HepG2 (cell line): ENCODE measurements around the gene SERPINB6. TPM values are rescaled to one million over a fixed set of nuclear protein-coding genes. Genes with fewer than 3 reads are reported as not detected.
A peak's percentile ranks its signal among the peaks of the same experiment; 100 is the strongest.

Experiments
- ARHGAP35 ChIP-seq: sonication (generic); formaldehyde crosslinking; IDR thresholded peaks from 2 replicates; pipeline ENCODE4 v1.9.0; 2022; ENCODE audit warnings: mild to moderate bottlenecking, inconsistent platforms, moderate library complexity, missing genetic modification reagents, borderline replicate concordance
- JUN ChIP-seq: sonication (generic); formaldehyde crosslinking; IDR thresholded peaks from 2 replicates; pipeline ENCODE4 v1.4.0; 2020; ENCODE audit warnings: mild to moderate bottlenecking, missing genetic modification reagents
- KLF16 ChIP-seq, 2 experiments: sonication (generic) in 1 of 2; formaldehyde crosslinking in 1 of 2; IDR thresholded peaks; 2 replicates each; pipeline versions ENCODE4 v1.6.1 to v1.8.0; 2016 to 2023; ENCODE audit warnings: missing genetic modification reagents in 2 of 2, missing compliant biosample characterization in 1 of 2
- PHF20 ChIP-seq: sonication (generic); formaldehyde crosslinking; IDR thresholded peaks from 2 replicates; pipeline ENCODE4 v1.5.0; 2020; ENCODE audit warnings: mild to moderate bottlenecking, missing genetic modification reagents
- RELA ChIP-seq: sonication (generic); formaldehyde crosslinking; IDR thresholded peaks from 2 replicates; pipeline ENCODE4 v1.4.0; 2020; ENCODE audit warnings: missing genetic modification reagents
- ZIK1 ChIP-seq: sonication (generic); formaldehyde crosslinking; IDR thresholded peaks from 2 replicates; pipeline ENCODE4 v1.5.0; 2020; ENCODE audit warnings: mild to moderate bottlenecking, low read depth, missing genetic modification reagents, borderline replicate concordance
- ZNF253 ChIP-seq: sonication (generic); formaldehyde crosslinking; IDR thresholded peaks from 2 replicates; pipeline ENCODE4 v1.8.0; 2022; ENCODE audit warnings: mild to moderate bottlenecking, missing genetic modification reagents, borderline replicate concordance
- polyA plus RNA-seq, 8 experiments: library from polyadenylated mRNA; depleted of rRNA in 3 of 8; stranded (reverse) in 7 of 8; unstranded in 1 of 8; fragments of >200 nt; fragmentation: Illumina TruSeq in 4 of 8; extraction: Trizol in 4 of 8; gene quantifications; 2 replicates each; pipeline versions ENCODE4 v1.2.1 to v1.2.3, GENCODE V29; 2011 to 2016; ENCODE audit warnings: low read depth in 4 of 8, missing spikeins in 1 of 8, mixed read lengths in 1 of 8; ENCODE audit not compliant: insufficient read depth in 1 of 8
- total RNA-seq, 5 experiments: library from RNA; depleted of rRNA; stranded (reverse); fragments of >200 nt; fragmentation: Illumina TruSeq; extraction: Trizol; gene quantifications; 2 replicates each; pipeline ENCODE4 v1.2.3, GENCODE V29; 2016; ENCODE audit warnings: low read depth in 1 of 5
- TF ChIP-seq, protein P1 (sequence below), 2 experiments: fragments of 450-650 bp in 1 of 2; sonication (generic) in 1 of 2; formaldehyde crosslinking in 1 of 2; IDR thresholded peaks; 2 replicates each; pipeline versions ENCODE4 v1.6.1 to v1.8.0; 2016 to 2022; ENCODE audit warnings: antibody characterized with exemption in 1 of 2, mild to moderate bottlenecking in 1 of 2, missing genetic modification reagents in 1 of 2
- TF ChIP-seq, protein P2 (sequence below): IDR thresholded peaks from 2 replicates; pipeline ENCODE4 v1.6.1; 2016; ENCODE audit warnings: missing compliant biosample characterization, missing genetic modification reagents, borderline replicate concordance
- TF ChIP-seq, protein P3 (sequence below): IDR thresholded peaks from 2 replicates; pipeline ENCODE4 v1.4.0; 2020; ENCODE audit warnings: mild to moderate bottlenecking, missing genetic modification reagents
- TF ChIP-seq, protein P4 (sequence below): sonication (generic); formaldehyde crosslinking; IDR thresholded peaks from 2 replicates; pipeline ENCODE4 v1.8.0; 2023; ENCODE audit warnings: mild to moderate bottlenecking, missing genetic modification reagents

SERPINB6 gene
- total and polyA plus RNA-seq, 2 of the 13 experiments (the other 11 are each of a cell fraction or from before 2014, with no cell fraction given): 38.2 to 61.3 TPM

DNA sequence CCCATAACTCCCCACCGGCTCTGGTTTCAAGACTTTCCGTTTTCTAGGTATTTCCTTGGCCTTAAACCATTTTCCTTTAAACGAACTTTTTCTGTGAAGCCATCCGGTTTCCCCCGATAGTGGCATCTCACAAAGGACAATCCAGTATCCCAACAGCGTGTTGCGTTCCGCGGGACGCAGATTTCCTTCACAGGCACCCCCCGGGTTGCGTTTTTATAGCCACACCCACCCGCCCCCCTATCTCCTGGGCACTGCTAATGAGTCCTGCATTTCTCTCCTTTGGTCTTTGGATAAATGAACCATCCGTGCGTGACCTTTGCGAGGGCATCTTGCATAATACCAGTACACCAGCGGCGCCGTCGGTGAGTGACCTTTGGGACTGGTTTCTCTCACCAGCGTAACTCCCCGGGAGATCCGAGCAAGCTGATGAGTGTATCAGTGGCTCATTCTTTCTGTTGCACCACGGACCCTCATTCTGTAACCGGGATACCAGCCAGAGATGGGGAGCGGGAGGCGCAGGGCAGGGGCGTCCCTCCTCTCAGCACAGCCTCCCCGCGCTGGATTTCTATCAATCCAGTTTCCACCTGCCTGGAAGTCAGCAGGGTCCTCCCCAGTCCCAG, 27.7 kb upstream of the SERPINB6 start (continued):
- TF ChIP-seq, protein P1, sequence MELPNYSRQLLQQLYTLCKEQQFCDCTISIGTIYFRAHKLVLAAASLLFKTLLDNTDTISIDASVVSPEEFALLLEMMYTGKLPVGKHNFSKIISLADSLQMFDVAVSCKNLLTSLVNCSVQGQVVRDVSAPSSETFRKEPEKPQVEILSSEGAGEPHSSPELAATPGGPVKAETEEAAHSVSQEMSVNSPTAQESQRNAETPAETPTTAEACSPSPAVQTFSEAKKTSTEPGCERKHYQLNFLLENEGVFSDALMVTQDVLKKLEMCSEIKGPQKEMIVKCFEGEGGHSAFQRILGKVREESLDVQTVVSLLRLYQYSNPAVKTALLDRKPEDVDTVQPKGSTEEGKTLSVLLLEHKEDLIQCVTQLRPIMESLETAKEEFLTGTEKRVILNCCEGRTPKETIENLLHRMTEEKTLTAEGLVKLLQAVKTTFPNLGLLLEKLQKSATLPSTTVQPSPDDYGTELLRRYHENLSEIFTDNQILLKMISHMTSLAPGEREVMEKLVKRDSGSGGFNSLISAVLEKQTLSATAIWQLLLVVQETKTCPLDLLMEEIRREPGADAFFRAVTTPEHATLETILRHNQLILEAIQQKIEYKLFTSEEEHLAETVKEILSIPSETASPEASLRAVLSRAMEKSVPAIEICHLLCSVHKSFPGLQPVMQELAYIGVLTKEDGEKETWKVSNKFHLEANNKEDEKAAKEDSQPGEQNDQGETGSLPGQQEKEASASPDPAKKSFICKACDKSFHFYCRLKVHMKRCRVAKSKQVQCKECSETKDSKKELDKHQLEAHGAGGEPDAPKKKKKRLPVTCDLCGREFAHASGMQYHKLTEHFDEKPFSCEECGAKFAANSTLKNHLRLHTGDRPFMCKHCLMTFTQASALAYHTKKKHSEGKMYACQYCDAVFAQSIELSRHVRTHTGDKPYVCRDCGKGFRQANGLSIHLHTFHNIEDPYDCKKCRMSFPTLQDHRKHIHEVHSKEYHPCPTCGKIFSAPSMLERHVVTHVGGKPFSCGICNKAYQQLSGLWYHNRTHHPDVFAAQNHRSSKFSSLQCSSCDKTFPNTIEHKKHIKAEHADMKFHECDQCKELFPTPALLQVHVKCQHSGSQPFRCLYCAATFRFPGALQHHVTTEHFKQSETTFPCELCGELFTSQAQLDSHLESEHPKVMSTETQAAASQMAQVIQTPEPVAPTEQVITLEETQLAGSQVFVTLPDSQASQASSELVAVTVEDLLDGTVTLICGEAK (IDR thresholded peaks at IDR 0.05): no peak
- TF ChIP-seq, protein P1 (CRISPR knock-in tag; IDR thresholded peaks at IDR 0.05): peak; percentile 47; the same call in 1 of the 2 replicates
- TF ChIP-seq RELA (CRISPR knock-in tag) (no peak), ZIK1 (CRISPR knock-in tag) (no peak), KLF16 (CRISPR knock-in tag; IDR thresholded peaks at IDR 0.05) (peak in 1 of 2 experiments; percentile 6; a peak in 1 of 4 replicates), ARHGAP35 (CRISPR knock-in tag) (no peak), PHF20 (CRISPR knock-in tag) (no peak), JUN (CRISPR knock-in tag) (0 out of 2 replicates have a peak, but pooled peaks have one; percentile 54), ZNF253 (CRISPR knock-in tag) (peak; percentile 43; the same call in 1 of the 2 replicates)
- TF ChIP-seq, protein P2, sequence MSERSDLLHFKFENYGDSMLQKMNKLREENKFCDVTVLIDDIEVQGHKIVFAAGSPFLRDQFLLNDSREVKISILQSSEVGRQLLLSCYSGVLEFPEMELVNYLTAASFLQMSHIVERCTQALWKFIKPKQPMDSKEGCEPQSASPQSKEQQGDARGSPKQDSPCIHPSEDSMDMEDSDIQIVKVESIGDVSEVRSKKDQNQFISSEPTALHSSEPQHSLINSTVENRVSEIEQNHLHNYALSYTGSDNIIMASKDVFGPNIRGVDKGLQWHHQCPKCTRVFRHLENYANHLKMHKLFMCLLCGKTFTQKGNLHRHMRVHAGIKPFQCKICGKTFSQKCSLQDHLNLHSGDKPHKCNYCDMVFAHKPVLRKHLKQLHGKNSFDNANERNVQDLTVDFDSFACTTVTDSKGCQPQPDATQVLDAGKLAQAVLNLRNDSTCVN (CRISPR knock-in tag): 0 out of 2 replicates have a peak, but pooled peaks have one; percentile 73
- TF ChIP-seq, protein P3, sequence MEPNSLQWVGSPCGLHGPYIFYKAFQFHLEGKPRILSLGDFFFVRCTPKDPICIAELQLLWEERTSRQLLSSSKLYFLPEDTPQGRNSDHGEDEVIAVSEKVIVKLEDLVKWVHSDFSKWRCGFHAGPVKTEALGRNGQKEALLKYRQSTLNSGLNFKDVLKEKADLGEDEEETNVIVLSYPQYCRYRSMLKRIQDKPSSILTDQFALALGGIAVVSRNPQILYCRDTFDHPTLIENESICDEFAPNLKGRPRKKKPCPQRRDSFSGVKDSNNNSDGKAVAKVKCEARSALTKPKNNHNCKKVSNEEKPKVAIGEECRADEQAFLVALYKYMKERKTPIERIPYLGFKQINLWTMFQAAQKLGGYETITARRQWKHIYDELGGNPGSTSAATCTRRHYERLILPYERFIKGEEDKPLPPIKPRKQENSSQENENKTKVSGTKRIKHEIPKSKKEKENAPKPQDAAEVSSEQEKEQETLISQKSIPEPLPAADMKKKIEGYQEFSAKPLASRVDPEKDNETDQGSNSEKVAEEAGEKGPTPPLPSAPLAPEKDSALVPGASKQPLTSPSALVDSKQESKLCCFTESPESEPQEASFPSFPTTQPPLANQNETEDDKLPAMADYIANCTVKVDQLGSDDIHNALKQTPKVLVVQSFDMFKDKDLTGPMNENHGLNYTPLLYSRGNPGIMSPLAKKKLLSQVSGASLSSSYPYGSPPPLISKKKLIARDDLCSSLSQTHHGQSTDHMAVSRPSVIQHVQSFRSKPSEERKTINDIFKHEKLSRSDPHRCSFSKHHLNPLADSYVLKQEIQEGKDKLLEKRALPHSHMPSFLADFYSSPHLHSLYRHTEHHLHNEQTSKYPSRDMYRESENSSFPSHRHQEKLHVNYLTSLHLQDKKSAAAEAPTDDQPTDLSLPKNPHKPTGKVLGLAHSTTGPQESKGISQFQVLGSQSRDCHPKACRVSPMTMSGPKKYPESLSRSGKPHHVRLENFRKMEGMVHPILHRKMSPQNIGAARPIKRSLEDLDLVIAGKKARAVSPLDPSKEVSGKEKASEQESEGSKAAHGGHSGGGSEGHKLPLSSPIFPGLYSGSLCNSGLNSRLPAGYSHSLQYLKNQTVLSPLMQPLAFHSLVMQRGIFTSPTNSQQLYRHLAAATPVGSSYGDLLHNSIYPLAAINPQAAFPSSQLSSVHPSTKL: peak; percentile 88
- TF ChIP-seq, protein P4, sequence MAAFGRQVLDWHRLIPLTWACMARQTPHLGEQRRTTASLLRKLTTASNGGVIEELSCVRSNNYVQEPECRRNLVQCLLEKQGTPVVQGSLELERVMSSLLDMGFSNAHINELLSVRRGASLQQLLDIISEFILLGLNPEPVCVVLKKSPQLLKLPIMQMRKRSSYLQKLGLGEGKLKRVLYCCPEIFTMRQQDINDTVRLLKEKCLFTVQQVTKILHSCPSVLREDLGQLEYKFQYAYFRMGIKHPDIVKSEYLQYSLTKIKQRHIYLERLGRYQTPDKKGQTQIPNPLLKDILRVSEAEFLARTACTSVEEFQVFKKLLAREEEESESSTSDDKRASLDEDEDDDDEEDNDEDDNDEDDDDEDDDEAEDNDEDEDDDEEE: peak; percentile 76; the same call in 1 of the 2 replicates
